ENCODE measurements around the gene RNF146.
"Not testable (repeated sequence)": the region's sequence is repeated elsewhere in the genome, so short reads cannot be mapped to it uniquely, and the experiment has no call there.

RNF146 gene, protein sequence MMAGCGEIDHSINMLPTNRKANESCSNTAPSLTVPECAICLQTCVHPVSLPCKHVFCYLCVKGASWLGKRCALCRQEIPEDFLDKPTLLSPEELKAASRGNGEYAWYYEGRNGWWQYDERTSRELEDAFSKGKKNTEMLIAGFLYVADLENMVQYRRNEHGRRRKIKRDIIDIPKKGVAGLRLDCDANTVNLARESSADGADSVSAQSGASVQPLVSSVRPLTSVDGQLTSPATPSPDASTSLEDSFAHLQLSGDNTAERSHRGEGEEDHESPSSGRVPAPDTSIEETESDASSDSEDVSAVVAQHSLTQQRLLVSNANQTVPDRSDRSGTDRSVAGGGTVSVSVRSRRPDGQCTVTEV
- 23.7 to 47.9 (median 23.9) reads per million in 3 experiments for total RNA-seq

DNA sequence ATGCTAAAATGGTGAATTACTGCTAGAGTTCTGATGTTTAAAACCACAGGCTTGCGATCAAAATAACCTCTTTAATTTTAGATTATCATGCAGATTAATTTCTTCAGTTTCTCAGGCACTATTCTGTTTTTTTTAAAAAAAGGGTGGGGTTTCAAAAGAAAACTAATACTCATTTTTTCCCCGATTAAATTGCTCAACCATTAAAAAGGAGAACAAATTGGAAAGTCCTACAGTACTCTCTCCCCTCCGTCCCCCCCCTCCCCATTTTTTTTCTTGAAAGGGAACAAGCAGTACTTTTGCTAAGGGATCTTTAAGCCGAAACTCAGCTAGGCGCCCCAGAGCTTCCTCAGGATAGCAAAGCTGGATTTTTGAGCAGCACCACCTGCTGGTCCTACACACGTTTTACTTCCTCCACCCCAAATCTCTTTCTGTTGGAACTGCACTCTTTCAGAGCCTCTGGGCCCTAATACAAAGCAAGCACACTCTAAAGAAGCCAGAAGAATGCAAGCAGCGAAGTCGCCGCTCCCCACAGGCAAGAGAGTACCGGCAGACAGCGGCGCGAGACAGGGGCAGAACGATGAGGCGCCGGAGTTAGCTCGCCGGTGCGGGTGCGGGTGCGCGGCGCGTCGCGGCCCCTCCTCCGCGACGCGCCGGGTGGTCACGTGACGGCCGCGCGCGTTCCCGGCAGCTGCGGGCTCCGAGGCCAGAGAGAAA lies at the start of gene RNF146:
Gene RNF146 (plus strand): TSS at position 687 of the 714 bp plus-strand sequence. CDS start 13,475 bp downstream, outside the sequence.
- peak; percentile 71 for DNase-seq

DNA sequence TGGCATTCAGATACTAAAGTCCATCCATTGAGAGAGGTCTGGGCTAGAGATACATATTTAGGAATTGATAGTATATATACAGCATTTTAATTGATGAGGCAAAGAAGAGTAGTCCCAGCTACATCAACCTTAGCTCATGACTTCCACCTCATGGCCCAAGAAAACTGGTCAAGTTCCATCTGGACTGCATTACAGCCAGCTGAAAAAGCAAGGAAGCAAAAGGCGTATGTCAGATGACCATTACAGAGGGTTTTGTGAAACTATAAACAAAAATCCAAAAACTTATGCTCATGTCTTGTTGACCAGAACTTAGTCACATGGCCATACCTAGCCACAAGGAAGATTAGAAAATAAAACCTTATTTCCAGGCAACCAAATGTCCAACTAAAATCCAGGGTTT lies 46.8 kb upstream of the RNF146 start:
- DNase-seq = no peak

DNA sequence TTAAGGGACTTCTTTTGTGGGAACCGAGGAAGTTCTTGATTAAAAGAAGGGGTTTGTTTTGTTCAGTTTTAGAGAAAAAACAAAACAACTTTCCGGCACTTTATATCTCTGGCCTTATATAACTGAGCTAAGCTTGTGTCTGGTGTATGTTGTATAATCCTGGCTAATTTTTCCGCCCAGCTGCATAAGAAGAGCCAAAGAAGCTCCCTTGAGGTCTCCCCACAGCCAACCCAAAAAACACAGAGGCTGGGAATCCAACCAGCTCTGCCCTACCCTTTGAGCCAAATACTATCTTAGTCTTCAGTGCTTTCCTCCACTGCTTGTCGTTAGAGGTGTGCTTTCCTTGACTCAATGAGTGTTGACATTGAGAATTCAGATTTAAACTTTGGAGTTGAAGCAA lies 45.5 kb upstream of the RNF146 start:
- no peak for DNase-seq

DNA sequence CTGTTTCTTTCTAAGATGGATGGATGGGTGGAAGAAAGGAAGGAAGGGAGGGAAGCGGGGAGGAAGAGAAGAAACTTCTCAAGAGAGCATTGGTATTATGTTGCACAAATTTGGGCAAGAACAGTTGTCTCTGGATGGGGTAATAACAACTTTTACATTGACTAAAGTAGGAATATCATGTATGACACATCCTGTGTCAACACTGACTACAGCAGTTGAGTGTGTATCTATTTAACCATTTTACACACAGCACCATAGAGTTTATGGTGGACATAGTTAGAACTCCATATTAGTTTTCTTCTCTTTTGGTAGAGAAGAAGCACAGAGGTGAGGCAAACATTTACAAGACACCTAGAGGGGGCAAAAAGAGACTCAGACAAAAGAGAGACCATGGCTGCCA lies 44.2 kb upstream of the RNF146 start:
- DNase-seq = no peak

DNA sequence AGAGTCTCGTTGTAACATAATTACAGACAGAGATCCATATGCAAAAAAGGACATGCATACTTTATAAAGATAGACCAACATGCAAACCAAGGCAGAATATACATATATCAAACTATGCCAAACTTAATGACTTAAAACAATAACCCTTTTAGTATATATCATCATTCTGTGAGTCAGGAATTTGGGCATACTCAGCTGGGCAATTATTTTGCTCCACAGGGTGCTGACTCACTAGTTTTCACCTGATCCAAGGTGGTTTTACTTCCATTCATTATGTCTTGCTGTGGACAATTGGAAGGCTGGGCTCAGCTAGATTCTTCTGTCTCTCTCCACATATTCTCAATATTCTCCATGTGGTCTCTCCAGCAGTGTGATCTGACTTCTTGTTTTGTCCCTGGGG lies 41.2 kb upstream of the RNF146 start:
- DNase-seq = no peak

DNA sequence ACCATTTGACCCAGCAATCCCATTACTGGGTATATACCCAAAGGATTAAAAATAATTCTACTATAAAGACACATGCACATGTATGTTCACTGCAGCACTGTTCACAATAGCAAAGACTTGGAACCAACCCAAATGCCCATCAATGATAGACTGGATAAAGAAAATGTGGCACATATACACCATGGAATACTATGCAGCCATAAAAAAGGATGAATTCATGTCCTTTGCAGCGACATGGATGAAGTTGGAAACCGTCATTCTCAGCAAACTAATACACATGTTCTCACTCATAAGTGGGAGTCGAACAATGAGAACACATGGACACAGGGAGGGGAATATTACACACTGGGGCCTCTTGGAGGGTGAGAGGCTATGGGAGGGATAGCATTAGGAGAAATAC lies 32.8 kb upstream of the RNF146 start:
- DNase-seq = not testable (repeated sequence)

DNA sequence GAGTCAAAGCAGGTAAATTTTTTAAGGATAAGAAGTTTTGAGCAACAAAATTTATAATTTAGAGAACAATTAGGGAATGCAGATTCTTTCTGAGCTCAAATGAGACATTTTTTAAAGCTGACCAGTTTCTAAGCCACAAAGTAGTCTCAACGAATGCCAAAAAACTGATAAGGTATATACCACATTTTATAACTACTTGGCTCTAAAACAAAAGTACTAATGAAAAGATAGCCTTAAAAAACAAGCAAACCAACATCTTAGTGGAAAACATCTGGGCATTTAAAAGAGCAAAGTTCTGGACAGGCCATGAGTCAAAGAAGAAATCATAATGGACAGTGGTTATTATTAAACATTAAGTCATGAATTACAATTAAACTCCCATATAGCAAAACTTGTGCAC lies 23.2 kb upstream of the RNF146 start:
- no peak for DNase-seq

DNA sequence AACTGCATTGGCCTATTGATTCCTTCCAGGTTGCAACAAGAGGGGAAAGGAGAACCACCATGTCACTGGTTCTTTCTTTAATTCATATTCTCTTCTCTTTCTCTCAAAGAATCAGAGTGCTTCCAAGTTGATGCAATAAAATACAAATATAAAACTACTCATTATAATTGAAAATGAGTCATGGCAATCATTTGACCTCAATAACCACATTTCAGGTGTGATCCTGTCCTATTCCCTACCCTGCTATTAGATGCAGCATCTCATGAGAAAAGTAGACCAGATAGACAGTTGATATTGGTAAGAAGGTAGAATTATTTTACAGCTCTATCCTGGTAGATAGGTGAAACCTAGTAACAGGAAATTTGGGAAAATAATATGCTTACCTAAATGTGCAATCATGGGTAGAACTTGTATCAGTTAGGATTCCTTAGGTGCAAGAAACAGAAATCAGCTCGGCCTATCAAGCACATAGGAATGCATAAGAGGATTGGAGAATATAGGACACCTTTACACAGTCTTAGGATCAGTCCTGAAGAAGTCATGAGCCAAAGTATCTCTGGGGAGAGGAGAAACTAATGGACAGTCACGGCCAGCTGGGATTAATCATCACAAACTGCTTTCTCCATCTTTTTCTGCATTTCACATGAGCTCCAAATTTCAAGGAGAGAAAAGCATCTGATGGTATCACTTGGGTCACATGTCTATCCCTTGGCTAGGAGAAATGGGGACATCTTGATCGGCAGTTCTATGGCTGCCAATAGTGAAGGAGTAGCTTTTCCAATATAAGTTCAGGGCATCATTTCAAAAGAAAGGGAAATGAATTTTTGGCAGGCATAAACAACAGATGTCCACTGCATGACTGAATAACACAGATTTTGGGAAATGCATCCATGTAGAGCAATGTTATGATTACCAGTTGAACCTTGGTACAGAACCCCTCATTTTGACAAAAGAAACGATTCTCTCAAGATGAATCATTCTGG lies 19.3 kb upstream of the RNF146 start:
- DNase-seq = no peak

DNA sequence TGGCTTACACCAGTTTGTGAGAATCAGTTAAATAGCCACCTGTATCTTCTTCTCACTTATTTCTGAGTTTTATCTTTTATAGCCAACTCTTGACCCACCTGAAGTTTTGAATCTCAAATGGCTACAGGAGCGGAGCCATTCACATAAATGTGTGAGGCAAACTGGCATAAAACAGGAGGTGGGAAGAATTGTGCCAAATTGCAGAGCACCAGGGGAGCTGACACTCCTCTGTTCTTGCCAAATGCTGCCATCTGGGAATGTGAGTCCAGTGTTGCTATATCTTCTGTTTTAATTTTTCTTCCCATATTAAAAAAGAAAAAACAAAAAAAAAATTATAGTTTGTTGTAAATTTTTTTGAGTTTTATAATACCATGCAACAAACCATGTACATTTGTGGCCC lies 17.0 kb upstream of the RNF146 start:
- DNase-seq = no peak

DNA sequence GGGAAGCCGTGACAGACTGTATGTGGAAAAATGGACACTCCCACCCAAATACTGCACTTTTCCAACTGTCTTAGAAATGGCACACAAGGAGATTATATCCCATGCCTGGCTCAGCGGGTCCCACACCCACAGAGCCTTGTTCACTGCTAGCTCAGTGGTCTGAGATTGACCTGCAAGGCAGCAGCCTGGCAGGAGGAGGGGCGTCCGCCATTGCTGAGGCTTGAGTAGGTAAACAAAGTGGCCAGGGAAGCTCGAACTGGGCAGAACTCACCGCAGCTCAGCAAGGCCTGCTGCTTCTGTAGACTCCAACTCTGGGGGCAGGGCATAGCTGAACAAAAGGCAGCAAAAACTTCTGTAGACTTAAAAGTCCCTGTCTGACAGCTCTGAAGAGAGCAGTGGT lies 11.4 kb upstream of the RNF146 start:
- DNase-seq = no peak

DNA sequence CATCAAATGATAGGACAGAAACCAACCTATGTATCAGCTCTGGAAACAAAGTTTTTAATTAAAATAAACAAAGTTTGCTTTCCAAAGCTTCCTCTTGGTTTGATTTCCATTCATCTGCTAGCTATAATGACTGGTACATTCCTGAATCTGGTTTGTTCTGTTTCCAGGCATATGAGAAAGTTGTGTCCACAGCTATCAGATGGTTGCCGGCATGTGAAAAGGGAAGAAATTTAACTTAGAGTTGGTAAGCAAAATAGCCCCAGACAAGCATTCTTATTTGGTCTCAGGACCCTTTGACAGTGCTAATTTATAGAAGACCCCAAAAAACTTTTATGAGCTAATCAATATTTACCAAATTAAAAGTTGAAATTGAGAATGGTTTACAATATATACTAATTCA lies 3.8 kb upstream of the RNF146 start:
- no peak for DNase-seq

DNA sequence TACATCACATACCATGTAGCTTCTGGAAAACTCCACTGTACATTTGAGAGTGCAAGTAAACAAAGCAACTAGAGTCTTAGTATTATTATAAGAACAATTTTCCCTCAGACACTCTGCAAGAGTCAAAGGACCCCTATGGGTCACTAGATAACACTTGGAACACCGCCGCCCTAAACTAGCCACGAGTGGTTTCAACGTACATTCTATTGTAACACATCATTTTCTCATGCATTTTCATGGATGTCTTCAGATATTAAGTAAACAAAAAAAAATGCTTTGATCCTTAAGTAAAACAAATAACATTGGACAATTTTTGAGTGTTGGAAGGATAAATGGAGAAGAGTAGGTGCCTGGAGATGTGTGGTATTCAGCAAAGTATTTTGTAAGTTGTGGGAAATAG lies 3.2 kb upstream of the RNF146 start:
- DNase-seq = no peak

DNA sequence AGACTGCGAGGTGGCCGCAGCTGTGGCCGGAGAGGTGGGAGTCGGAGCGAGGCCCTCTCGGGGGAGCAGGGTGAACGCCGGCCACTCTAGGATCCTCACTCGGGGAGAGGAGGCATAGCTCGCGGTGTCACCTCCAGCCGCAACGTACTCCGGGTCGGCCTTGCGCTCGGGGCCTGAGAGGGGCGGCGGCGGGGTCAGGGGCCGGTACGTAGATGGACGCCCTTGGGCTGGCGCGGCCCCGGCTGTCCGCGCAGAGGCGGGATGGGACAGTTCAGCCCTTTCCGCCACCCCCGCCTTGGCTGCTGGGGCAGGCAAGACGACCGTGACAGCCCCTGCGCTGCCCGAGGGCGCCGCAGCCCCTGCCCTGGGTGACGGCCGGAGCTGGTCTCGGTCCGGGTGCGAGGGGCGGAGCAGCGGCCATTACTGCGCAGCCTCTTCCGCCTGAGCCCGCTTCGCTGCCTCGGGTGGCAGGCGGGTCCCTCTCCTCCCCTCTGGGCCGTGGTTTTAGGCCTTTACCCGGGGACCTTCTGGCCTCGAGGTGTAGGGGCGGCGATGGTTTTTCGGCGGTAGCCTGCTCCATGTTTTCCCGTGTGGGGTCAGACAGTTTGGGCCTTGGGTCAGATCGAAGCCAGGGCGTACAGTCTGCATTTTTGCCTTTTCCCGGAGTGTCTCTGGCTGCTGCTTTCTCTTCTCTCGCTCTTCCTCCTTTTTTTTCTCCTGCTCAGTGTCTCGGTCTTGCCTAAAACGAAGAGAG lies 405 bp downstream of the RNF146 start:
- DNase-seq = peak; percentile 42

DNA sequence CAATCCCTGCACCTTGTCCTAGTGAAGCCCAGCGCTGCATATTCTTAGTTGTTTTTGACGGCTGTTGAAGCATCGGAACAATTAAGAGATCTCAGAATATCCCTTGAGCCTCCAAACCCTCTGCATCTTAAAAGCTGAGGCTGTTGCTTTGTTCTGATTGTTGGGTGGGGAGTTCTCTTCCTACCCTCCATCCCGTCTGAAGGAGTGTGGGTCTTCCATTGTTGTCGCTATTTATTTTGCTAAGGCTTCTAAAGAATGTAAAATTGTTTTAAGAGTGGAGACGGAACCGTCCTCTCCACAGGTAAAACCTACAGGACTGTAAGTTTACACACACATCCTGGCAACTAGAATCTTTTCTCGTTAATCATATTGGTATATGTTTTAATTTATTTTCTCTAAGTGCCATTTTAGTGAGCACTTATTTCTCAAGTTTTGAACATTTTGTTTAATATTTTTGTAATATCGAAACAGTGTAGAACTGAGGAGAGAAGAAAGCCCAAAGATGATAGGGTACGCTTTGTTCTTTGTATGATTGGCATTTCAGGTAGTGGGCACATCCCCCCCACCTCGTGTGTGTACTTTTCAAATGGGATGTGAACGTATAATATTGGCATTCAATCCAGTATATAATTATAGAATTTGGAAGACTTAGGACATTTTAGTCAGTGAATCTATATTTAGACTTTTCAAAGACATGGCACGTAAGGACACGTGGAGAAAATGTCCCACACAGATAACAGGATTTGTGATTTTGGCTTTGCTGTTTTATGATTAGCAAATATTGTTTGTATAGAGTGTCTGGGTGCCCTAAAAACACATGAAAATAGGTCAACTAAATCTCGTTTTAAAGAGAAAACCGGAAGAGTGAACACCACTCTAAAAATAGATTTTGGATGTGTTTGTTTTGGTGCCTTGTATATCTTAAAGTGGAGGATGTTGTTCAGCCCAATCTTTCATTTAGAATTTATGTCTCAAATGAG lies 1.3 kb downstream of the RNF146 start:
- no peak for DNase-seq

DNA sequence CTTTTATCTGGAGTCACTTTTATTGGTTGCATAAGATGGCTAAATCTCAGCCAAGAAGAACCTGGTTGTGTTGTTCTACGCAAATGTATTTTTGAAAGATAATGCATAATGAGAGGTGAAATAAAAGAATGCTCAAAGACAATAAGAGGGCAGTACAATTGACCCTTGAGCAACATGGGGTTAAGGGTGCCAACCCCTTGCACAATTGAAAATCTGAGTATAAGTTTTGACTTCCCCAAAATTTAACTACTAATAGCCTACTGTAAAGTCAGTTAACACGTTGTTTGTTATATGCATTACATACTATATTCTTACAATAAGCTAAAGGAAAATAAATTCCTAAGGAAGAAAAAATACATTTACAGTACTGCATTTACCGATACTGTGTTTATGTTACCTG lies 5.9 kb downstream of the RNF146 start:
- DNase-seq = no peak

DNA sequence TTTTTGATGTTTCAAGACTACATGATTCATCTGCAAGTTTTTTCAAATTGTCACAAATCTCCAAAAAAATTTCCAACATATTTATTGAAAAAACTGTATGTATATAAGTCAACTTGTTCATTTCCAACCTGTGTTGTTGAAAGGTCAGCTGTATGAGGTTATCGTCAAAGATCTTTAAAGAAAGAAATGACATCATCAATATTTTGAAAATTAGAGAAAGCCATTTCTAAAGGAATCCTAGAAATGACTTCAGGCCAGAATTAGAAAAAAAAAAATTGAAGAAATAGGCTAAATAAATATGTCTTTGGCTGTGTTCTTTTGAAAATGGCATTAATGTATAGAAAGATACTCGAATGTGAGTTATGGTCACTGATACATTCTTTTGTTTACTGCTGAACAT lies 6.8 kb downstream of the RNF146 start:
- no peak for DNase-seq

DNA sequence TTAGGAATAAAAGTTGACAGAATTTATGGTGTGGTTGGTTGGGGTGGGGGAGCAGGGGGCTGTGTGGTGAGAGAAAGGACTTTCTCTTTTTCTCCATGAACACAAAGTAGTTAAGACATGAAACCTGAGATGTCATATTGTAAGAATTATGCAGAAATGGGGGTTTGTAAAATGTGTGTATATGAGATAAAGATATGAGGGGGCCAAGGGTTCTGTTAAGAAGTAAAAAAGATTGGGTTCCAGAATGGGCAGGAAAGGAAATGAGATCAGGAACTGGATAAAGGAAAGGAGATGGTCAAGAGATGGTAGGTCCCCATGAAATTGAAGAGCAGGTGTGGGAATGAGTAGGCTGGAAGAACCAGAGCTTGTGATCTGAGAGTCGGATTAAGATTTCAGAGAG lies 9.7 kb downstream of the RNF146 start:
- DNase-seq = no peak

DNA sequence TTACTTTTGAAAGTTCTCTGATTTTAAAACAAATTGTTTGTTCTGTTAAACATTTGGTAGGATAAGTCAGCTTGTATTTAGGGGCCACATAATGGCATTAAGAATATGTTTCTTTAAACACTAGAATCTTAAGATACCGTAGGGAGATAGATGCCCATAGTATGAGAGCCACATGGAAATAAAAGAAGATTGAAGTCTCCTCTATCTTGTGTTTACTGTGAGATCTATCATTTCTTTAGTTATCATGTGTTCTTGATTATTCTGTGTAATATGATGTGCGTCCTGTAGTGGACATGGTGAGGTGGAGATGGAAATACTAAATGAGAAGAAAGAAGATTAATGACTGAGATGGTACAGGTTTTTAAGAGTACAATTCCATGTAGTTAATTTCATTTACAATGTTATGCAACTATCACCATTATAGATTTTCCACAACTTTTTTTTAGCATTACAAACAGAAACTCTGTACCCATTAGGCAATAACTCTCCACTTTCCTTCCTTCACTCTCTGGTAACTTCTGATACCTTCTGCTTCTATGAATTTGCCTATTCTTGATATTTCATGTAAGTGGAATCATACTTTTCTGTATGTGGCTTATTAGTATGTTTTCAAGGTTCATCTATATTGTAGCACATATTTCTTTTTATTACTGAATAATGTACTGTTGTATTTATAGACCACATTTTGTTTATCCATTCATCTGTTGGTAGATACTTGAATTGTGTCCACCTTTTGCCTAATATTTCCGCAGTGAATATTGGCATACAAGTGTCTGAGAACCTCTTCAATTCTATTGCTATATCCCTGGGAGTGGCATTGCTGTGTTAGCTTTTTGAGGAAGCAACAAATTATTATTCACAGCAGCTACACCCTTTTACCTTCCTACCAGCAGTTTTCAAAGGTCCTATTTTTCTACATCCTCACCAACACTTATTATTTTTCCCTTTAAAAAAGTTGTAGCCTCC lies 11.5 kb downstream of the RNF146 start:
- DNase-seq = no peak

DNA sequence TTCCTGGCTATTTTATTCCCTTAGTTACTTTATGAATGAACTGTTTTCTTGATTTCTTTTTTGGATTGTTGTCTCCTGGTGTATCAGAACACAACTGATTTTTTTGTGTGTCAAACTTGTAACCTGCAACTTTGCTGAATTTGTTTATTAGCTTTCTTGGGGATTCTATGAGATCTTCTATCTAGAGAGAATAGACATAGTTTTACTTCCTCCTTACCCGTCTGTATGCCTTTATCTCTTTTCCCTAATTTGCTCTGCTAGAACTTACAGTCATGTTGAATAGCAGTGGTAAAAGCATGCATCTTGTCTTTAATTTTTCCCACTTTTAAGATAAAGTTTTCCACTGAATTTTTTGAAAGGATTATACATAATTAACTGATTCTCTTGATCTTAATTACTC lies 13.2 kb downstream of the RNF146 start:
- DNase-seq = no peak

DNA sequence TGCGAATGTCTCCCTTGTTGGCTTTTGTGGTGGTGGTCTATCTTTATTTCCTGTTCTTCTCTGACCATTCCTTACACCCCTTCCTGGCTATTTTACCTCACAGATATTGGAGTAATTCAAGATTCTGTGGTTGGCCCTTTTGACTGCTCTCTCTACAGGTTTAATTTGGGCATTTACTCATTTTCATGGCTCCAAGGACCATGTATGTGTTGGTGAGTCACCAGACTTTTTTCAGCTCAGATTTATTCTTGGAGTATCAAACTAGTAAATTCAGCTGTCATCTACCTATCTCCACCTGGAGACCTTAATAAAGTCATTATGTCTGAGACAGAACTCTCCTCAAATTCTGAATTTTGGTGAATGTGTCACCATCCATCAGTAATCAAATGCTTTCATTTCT lies 15.5 kb downstream of the RNF146 start:
- DNase-seq = no peak
